Sigmoid colon (tissue), 7 donors: ENCODE results near the gene TNFRSF19. TPM values are rescaled to one million over a fixed set of nuclear protein-coding genes. Genes with fewer than 3 reads are reported as not detected.
"Not testable (repeated sequence)": the region's sequence is repeated elsewhere in the genome, so short reads cannot be mapped to it uniquely, and the experiment has no call there.

Source experiments
- DNase-seq: peaks from one replicate; pipeline ENCODE4 v3.0.0-alpha.2; 2019
- H3K27ac ChIP-seq, 4 donors: fragments of 200-600 bp; sonication (generic); one replicate each; pipeline ENCODE4 v1.5.1; 2016 to 2019; ENCODE audit warnings: mild to moderate bottlenecking in 1 of 4
- H3K27me3 ChIP-seq, 3 donors: fragments of 200-600 bp; sonication (generic); one replicate each; pipeline ENCODE4 v1.5.1; 2019; ENCODE audit warnings: mild to moderate bottlenecking in 1 of 3
- H3K36me3 ChIP-seq, 4 donors: fragments of 200-600 bp; sonication (generic); one replicate each; pipeline ENCODE4 v1.5.1; 2016 to 2019
- H3K4me1 ChIP-seq, 4 donors: fragments of 200-600 bp; sonication (generic); one replicate each; pipeline ENCODE4 v1.5.1; 2017 to 2019
- H3K4me3 ChIP-seq, 4 donors: fragments of 200-600 bp; sonication (generic); one replicate each; pipeline ENCODE4 v1.5.1; 2017 to 2019; ENCODE audit warnings: mild to moderate bottlenecking in 2 of 4, moderate library complexity in 1 of 4
- H3K9me3 ChIP-seq, 4 donors: fragments of 200-600 bp in 3 of 4; sonication (generic) in 3 of 4; one replicate each; pipeline versions ENCODE4 v1.5.1 to v1.6.1; 2013 to 2019
- EP300 ChIP-seq, 4 donors: sonication (generic); formaldehyde crosslinking; IDR thresholded peaks; one replicate each; pipeline ENCODE4 v1.6.1; 2017; ENCODE audit warnings: antibody characterized with exemption in 4 of 4
- POLR2A ChIP-seq, 2 donors: fragments of 450-650 bp; IDR thresholded peaks; one replicate each; pipeline ENCODE4 v1.6.1; 2016; ENCODE audit warnings: antibody characterized with exemption in 2 of 2, mild to moderate bottlenecking in 2 of 2, moderate library complexity in 2 of 2
- POLR2AphosphoS5 ChIP-seq, 4 donors: sonication (generic); formaldehyde crosslinking; IDR thresholded peaks; one replicate each; pipeline ENCODE4 v1.6.1; 2017; ENCODE audit warnings: antibody characterized with exemption in 4 of 4
- WGBS, 2 donors: extraction: QIAGEN DNeasy Blood & Tissue Kit; methylation state at CpG; one replicate each; pipeline ENCODE4 v1.1.7; 2013; 5-methylcytosine and 5-hydroxymethylcytosine counted together
- intact Hi-C: fragments of 100-400 bp; cut with DNase I; formaldehyde crosslinking; loops from one replicate; pipeline ENCODE4 v1.15.1; 2023
- polyA plus RNA-seq, 3 donors: library from polyadenylated mRNA; stranded (reverse); fragments of 200-250 nt; gene quantifications; one replicate each; pipeline ENCODE4 v1.2.3, GENCODE V29; 2013
- total RNA-seq, 4 donors: library from RNA; depleted of rRNA; stranded (reverse); fragments of >200 nt; gene quantifications; one replicate each; pipeline ENCODE4 v1.1.0, GENCODE V29; 2016
- TF ChIP-seq, protein P1 (sequence below), 4 experiments: fragments of 450-650 bp in 3 of 4; fragments of 200-600 bp in 1 of 4; IDR thresholded peaks; one replicate each; pipeline ENCODE4 v1.5.1; 2016 to 2019; ENCODE audit warnings: antibody characterized with exemption in 4 of 4, mild to moderate bottlenecking in 3 of 4, moderate library complexity in 2 of 4
- donor health status: healthy with polysubstance abuse.
- donor health status: Bipolar disorder and iron deficiency.
- donor health status: healthy.

The TNFRSF19 gene
- total and polyA plus RNA-seq, 7 donors: 0.60 to 4.2 (median 2.2) TPM; not detected in 1

DNA sequence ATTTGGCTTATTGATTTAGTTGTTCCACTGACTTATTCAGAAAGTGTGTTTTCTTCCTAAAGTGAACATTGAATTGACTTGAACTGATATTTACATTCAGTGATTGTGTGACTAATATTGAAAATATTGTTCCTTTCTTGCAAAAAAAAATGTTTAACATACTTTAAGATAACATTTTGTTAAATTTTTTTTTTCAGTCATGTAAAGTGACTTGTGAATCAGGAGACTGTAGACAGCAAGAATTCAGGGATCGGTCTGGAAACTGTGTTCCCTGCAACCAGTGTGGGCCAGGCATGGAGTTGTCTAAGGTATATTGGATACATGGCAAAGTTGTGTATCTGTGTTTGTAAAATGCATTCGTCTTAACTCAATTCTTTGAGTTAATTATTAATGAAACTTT lies 22.9 kb downstream of the TNFRSF19 start:
- no peak for DNase-seq
- Histone ChIP-seq H3K27ac (no peak overlapping the region), H3K4me3 (no peak overlapping the region), H3K36me3 (no peaks in the 10 kb centered on the region), H3K27me3 (peaks cover 0 to 7% (median 0%) of the 10 kb centered on the region in 3 donors), H3K4me1 (no peaks in the 10 kb centered on the region), H3K9me3 (no peaks in the 10 kb centered on the region)
- intact Hi-C loops: no loop called here
- TF ChIP-seq, protein P1, sequence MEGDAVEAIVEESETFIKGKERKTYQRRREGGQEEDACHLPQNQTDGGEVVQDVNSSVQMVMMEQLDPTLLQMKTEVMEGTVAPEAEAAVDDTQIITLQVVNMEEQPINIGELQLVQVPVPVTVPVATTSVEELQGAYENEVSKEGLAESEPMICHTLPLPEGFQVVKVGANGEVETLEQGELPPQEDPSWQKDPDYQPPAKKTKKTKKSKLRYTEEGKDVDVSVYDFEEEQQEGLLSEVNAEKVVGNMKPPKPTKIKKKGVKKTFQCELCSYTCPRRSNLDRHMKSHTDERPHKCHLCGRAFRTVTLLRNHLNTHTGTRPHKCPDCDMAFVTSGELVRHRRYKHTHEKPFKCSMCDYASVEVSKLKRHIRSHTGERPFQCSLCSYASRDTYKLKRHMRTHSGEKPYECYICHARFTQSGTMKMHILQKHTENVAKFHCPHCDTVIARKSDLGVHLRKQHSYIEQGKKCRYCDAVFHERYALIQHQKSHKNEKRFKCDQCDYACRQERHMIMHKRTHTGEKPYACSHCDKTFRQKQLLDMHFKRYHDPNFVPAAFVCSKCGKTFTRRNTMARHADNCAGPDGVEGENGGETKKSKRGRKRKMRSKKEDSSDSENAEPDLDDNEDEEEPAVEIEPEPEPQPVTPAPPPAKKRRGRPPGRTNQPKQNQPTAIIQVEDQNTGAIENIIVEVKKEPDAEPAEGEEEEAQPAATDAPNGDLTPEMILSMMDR (IDR thresholded peaks at IDR 0.05): no peak
- TF ChIP-seq POLR2AphosphoS5 (IDR thresholded peaks at IDR 0.05): no peak
- TF ChIP-seq POLR2A (IDR thresholded peaks at IDR 0.05): no peak
- no peak for TF ChIP-seq EP300 (IDR thresholded peaks at IDR 0.05)
- WGBS, 2 donors: 59 to 88% methylated on average over 2 of the region's 2 CpGs

DNA sequence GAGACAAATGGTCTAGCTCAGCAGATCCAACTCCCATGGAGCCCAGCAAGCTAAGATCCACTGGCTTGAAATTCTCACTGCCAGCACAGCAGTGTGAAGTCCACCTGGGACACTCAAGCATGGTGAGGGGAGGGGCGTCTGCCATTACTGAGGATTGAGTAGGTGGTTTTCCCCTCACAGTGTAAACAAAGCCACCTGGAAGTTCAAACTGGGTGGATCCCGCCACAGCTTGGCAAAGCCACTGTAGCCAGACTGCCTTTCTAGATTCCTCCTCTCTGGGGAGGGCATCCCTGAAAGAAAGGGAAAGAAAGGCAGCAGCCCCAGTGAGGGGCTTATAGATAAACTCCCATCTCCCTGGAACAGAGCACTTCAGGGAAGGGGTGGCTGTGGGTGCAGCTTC lies 24.1 kb downstream of the TNFRSF19 start:
- H3K27ac ChIP-seq, H3K4me1 ChIP-seq, H3K27me3 ChIP-seq, H3K36me3 ChIP-seq, intact Hi-C loops, H3K9me3 ChIP-seq, DNase-seq, H3K4me3 ChIP-seq: not testable (repeated sequence)
- 37 to 66% methylated on average over 2 of the region's 2 CpGs for WGBS, 2 donors

DNA sequence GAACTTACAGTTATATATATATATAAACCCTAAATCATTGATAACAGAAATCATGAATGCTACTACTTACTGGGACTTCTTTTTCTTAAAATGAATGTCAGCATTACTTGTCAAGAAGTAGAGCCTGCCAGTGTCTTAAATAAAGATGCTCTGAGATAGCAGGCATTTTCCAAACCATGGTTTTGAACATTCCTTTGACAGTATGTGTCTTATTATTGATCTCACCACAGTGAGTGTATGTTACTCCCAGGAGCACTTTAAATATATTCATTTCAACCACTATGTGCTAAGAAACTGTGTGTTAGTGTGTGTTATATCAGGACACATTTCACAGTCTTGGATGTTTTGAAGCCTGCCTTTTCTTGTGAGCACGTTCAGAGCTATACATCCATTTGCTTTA lies 28.2 kb downstream of the TNFRSF19 start:
- Histone ChIP-seq H3K27ac (no peak overlapping the region), H3K4me3 (no peak overlapping the region), H3K9me3 (no peaks in the 10 kb centered on the region), H3K36me3 (no peaks in the 10 kb centered on the region), H3K4me1 (no peaks in the 10 kb centered on the region), H3K27me3 (peaks cover 0 to 7% (median 0%) of the 10 kb centered on the region in 3 donors)
- TF ChIP-seq, protein P1 (IDR thresholded peaks at IDR 0.05): no peak
- TF ChIP-seq EP300 (IDR thresholded peaks at IDR 0.05): no peak
- TF ChIP-seq POLR2A (IDR thresholded peaks at IDR 0.05): no peak
- TF ChIP-seq POLR2AphosphoS5 (IDR thresholded peaks at IDR 0.05): no peak
- no peak for DNase-seq
- intact Hi-C loops: no loop called here
- WGBS, 2 donors: 45 to 58% methylated on average over 1 of the region's 1 CpG

DNA sequence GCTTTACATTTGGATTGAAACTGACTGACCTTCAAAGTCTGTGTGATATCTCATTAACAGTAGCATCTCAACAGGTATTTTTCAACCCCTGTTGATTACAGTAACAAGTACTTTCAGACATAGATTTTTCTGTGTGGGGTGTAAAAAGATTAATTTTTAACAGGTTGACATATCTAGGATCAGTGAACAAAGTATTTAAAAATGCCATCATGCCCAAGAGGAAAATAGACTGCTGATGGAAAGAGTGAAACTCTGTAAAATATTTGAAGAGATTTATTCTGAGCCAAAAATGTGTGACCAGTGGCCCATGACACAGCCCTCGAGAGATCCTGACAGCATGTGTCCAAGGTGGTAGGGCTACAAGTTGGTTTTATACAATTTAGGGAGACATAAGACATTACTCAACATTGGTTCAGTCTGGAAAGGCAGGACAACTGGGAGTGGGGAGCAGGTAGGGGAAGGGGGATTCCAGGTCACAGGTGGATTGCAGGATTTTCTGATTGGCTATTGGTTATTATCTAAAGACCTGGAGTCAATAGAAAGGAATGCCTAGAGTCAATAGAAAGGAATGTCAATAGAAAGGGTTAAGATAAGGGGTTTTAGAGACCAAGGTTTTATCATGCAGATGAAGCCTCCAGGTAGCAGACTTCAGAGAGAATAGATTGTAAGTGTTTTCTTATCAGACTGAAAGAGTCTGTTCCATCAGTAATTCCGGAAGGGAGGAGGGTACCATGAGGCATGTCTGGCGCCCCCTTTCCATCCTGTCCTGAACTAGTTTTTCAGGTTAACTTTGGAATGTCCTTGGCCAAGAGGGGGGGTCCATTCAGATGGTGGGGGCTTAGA lies 29.1 kb downstream of the TNFRSF19 start:
- no peak for DNase-seq
- no peak for TF ChIP-seq POLR2AphosphoS5 (IDR thresholded peaks at IDR 0.05)
- TF ChIP-seq POLR2A (IDR thresholded peaks at IDR 0.05): no peak
- no peak for TF ChIP-seq EP300 (IDR thresholded peaks at IDR 0.05)
- TF ChIP-seq, protein P1 (IDR thresholded peaks at IDR 0.05): no peak
- no peak overlapping the region for H3K27ac ChIP-seq
- H3K27me3 ChIP-seq: peaks cover 0 to 4% (median 0%) of the 10 kb centered on the region in 3 donors
- H3K36me3 ChIP-seq: no peaks in the 10 kb centered on the region
- H3K4me3 ChIP-seq: no peak overlapping the region
- no peaks in the 10 kb centered on the region for H3K4me1 ChIP-seq
- WGBS, 2 donors: 31 to 69% methylated on average over 3 of the region's 3 CpGs
- intact Hi-C loops: no loop called here
- no peaks in the 10 kb centered on the region for H3K9me3 ChIP-seq

DNA sequence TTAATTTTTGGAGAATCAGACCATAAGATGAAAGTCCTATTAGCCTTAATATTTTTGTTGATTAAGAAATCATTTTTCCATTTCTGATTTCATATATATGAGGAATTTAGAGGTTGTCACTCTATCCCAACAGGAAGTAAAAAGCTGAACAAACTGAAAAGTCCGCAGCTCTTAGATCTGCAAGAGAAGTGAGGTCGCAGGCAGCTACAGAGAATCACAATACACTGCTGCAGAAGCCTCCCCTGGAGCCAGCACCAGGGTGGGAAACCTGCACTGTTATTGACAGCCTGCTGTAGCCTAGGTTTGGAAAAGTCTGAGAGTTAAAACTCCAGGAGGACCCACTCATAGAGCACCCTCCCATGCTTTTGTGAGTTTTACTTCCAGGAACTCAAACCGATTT lies 29.9 kb downstream of the TNFRSF19 start:
- no peaks in the 10 kb centered on the region for H3K4me1 ChIP-seq
- no peaks in the 10 kb centered on the region for H3K27me3 ChIP-seq
- intact Hi-C loops: no loop called here
- H3K27ac ChIP-seq: no peak overlapping the region
- H3K9me3 ChIP-seq: no peaks in the 10 kb centered on the region
- DNase-seq: no peak
- WGBS, 2 donors: 67 to 80% methylated on average over 3 of the region's 3 CpGs
- no peaks in the 10 kb centered on the region for H3K36me3 ChIP-seq
- no peak overlapping the region for H3K4me3 ChIP-seq
- TF ChIP-seq POLR2AphosphoS5 (IDR thresholded peaks at IDR 0.05) (no peak), POLR2A (IDR thresholded peaks at IDR 0.05) (no peak), EP300 (IDR thresholded peaks at IDR 0.05) (no peak)
- TF ChIP-seq, protein P1 (IDR thresholded peaks at IDR 0.05): no peak
